SIG-M5 (cell line): ENCODE results near the gene ADARB1.

Experiments
- DNase-seq: peaks from one replicate; lab custom pipeline; 2025; lab: John Stamatoyannopoulos, UW

The ADARB1 gene

DNA sequence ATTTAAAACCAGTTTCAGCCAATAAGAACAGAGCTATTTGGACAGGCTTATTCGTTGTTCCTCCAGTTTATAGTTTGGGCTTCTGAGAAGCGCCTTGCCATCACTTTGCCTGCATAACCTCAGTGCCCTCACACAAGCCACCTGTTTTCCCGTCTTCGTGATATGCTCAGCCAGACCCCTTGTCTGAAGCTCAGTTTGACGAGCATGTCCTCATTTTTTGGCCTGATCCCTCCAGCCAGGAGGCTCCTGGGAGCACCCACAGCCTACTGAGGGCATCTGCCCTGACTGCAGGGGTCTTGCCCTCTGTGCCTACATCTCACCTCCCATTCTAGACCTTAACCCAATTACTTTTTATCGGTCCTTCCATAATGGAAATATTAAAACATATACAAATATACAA is 95.3 kb downstream of the ADARB1 start:
- DNase-seq: no peak

DNA sequence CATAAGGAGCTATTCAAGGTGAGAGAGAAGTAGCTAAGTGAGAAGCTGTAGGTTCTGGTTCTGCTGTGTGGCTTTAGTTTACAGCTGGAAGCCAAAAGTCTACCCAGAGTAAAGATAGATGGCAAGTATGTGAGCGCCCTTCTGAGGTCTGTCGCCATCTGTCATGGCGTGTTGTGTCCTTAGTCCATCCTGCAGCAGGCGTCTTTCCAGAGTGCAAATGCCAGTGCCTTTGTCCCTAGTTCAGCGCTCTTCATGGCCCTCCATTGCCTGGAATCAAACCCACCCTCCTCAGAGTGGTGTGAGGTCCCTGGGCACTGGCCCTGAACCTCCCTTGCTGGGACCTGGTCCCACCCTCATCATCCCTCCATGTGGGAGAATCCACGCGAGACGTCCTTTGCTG is 96.6 kb downstream of the ADARB1 start:
- DNase-seq: no peak

DNA sequence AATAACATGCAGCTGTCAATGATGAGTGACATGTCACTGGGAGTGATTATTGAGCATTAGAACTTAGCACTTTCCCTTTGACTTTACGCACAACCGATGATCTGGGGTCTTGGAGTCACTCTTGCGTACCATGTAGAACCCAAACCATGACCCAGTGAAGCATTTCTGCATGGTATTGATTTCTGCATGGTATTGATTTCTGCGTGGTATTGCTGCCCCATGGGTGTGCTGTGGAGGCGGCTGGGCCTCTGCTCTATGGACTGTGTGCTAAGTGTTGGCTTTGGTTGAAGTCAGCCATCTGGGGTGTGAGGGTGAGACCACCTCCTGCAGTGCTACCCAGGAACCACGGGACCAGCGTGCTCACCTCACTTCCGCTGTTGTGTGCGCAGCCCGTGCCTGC is 98.0 kb downstream of the ADARB1 start:
- no peak for DNase-seq

DNA sequence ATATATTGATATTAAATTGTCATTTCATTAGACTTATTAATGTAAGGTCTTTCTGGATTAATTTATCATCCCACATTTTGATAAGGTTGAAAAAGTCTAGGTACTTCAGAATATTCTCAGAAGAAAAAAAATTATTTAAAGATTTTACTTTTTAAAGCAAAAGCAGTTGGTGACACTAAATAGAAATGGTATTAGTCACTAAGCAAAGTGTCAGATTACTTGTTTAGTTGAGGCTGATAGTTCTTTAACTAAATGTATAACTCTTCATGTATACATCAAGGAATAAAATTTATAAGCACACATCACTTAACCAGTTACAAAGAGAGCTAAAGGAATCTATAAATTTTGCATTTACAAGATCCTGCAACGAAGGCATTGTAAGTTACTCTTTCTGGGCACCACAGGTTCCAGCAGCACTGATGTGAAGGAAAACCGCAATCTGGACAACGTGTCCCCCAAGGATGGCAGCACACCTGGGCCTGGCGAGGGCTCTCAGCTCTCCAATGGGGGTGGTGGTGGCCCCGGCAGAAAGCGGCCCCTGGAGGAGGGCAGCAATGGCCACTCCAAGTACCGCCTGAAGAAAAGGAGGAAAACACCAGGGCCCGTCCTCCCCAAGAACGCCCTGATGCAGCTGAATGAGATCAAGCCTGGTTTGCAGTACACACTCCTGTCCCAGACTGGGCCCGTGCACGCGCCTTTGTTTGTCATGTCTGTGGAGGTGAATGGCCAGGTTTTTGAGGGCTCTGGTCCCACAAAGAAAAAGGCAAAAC is 101.1 kb downstream of the ADARB1 start:
- no peak for DNase-seq

DNA sequence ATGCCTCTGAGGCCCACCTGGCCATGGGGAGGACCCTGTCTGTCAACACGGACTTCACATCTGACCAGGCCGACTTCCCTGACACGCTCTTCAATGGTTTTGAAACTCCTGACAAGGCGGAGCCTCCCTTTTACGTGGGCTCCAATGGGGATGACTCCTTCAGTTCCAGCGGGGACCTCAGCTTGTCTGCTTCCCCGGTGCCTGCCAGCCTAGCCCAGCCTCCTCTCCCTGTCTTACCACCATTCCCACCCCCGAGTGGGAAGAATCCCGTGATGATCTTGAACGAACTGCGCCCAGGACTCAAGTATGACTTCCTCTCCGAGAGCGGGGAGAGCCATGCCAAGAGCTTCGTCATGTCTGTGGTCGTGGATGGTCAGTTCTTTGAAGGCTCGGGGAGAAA is 101.8 kb downstream of the ADARB1 start:
- DNase-seq: no peak

DNA sequence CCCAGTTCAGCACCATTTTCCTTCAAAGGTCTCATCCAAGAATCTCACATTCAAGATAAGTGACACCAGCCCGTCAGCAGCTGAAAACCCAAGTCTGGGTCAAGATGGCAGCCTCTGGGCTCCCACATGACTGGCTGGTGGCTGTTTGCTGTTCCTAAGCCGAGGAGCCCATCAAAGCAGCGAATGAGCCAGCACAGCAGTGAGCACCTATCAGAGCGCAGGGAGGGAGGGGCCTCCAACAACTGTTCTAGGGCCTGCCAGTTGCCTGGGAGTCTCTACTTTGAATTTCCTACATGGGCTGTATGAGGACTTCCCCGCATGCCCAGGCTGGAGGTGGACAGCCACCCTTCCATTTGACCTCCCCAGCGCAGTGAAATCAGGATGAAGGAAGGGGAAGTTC is 102.7 kb downstream of the ADARB1 start:
- DNase-seq: no peak

DNA sequence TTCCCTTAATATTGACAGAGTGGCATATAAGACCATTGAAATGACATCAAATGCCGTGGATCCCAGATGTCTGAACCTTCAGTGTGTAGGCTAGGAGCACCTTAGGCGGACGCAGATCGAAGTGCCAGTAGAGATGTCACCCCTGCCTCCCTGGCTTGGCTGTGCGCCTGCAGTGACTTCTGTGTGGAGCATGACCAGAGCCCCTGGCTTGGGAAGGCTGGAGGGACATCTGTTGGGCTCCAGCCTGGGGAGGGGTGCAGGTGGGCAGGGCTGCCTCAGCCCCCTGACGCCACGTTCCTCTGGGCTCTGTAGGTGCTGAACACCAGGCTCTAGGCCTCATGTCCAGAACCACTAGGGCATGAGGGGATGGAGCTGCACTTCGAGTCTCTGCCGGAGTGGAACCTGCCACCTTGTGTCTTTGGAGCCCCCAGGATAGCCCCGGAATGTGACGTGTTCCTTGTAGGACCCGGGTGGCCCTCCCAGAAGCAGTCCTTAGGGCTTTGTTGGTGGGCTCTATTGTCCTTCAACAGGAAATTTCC is 103.8 kb downstream of the ADARB1 start:
- no peak for DNase-seq

DNA sequence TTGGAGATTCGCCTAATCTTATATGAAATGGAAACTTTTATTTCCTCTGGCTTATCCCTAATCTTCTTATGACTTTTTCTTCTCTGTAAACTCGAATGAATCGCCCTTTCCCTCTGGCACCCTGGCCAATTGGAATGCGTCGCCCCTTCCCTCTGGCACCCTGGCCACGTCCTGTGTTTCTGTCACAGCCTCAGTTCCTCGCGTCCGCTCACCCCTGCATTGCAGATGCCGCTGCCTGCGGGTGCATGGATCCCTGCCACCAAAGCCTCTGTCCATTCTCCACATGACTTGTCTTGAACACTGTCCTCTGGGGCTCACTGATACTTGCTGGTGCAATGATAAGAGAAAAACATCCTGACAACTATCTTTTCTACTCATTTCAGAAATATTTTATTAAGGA is 104.6 kb downstream of the ADARB1 start:
- no peak for DNase-seq

DNA sequence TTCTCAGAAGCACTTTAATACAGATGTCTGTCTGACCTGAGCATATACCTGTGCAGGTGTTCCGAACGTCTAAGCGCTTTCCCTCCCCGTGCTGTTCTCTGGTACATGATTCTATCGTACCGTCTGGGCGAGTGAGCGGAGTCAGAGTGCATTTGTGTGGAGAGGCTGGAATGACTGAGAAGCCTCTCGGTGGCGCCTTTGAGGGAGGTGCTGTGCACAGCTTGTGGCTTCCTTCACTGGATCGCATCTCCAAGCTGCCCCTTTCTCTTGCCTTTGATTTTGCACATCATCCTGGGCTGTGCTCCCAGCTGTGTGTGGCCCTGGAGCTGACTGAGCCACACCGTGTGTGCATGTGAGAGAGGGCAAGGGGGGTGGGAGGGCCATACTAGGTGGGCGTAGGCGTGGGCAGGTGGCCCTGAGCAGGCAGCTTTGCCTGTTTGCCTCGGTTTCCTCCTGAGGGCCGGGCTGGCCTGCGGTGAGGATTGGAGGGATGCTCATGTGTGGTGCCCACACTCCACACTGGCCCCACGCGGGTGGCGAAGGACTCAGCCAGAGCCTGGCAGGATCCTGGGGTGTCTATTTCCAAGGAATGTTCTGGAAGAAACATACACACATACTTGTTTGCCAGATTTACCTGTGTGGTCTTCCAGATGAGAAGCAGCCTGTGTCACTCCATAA is 105.3 kb downstream of the ADARB1 start:
- DNase-seq: no peak

DNA sequence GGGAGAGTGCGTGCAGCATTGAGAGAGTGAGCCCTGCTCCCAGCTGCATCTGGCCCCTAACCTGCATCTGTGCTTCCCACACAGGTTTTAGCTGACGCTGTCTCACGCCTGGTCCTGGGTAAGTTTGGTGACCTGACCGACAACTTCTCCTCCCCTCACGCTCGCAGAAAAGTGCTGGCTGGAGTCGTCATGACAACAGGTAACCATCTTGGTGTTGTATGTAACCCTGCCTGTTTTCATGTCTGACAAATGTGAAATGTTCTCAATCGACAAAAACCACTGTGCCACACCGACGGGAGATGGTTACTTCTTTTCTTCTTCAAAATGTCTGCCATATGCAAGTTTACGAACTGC is 105.8 kb downstream of the ADARB1 start:
- no peak for DNase-seq

DNA sequence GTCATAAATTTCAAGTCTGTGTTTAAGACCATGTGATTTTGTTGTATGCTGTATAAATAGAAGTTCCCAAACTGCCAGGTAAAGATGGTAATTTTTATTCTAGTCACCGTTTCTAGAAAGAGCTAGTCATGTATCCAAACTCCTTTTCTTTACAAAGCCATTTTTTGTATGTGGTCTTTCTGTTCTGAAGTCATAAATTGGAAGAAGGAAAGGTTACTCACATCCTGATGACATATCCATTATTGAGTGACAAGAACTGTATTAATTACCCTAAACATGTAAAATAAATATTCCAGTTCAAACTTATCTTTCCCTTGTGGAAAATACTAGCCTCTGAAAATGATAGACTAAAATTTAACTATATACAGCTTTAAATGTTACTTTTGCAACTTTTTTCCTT is 108.6 kb downstream of the ADARB1 start:
- DNase-seq: no peak

DNA sequence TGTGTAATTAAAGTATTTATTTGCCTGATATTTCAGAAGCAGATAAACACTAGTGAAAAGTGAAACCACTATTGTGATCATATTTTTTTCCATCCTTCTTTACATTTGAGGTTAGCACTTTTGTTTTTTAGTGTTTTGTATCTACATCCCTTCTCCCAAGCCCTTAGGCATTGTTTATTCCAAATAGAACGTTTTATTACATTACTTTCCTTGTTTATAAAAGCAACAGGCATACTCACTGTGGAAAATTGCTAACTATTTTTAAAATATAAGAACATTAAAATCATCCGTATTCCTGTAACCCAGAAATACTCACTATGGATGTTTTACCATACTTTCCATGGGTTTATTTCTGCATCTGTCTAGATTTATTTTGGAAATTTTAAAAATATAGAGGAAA is 109.5 kb downstream of the ADARB1 start:
- no peak for DNase-seq

DNA sequence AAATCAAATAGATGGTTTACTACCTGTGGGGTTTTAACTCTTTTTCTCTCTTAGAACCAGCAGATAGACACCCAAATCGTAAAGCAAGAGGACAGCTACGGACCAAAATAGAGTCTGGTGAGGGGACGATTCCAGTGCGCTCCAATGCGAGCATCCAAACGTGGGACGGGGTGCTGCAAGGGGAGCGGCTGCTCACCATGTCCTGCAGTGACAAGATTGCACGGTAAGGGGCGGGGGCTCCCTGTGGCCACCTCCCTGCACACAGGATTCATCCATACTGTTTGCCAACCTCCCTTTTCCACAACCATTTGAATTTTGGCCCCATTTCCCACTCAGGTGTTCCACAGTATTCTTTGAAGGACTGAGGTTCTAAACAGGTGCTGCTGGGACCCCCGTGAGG is 110.5 kb downstream of the ADARB1 start:
- no peak for DNase-seq

DNA sequence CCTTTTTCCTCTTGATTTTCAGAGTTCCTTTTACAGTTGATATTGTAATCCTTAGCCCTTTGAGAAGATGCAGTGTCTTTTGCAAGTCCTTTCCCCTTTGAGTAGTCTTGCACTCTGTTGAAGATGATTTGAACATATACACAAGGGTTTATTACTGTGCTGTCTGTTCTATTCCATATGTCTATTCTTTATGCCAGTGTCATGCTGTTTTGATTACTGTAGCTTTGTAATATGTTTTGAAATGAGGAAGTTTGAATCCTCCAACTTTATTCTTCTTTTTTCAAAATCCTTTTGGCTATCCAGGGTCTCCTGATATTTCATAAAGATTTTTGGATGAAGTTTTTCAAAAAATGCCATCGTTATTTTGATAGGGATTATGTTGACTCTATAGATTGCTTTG is 112.3 kb downstream of the ADARB1 start:
- no peak for DNase-seq

DNA sequence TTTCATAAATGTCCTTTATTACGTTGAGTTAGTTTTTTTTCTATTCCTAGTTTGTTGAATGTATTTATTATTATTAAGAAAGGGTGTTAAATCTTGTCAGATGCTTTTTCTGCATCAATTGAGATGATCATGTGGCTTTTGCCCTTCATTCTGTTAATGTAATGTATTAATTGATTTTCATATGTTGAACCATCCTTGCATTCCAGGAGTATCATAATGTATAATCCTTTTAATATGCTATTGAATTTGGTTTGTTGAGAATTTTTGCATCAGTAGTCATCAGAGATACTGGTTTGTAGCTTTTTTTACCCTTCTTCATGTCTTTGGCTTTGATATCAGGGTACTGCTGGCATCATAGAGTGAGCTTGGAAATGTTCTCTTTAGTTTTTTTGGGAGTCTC is 113.3 kb downstream of the ADARB1 start:
- no peak for DNase-seq

DNA sequence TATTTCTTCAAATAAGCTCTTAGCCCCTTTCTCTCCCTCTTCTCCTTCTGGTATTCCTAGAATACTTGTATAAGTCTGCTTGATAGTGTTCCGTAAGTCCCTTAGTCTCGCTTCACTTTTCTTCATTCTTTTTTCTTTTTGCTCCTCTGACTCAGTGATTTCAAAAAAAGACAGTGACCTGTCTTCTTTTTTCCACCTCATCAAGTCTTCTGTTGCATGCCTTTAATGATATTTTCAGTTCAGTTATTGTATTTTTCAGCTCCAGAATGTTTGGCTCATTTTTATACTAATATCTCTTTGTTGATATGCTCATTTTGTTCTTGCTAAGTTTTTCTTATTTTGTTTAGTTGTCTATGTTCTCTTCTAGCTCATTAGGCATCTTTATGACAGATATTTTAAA is 115.6 kb downstream of the ADARB1 start:
- DNase-seq: no peak

DNA sequence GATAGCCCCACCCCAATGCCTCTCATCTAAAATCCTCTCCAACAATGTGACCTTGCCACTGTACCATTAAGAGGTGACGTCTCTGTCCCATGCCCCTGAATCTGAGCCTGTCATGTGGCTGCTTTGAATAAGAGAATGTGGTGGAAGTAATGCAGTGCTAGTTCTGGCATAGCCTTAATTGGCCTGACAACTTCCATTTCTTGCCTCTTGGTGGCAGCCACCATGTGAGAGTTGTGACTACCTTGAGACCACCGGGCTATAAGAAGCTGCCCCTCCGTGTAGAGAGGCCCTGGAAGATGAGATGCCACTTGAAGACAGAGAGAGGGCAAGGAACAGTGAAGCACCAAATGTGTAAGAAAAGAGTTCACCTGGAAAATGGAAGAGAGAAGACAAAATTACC is 118.0 kb downstream of the ADARB1 start:
- DNase-seq: no peak

DNA sequence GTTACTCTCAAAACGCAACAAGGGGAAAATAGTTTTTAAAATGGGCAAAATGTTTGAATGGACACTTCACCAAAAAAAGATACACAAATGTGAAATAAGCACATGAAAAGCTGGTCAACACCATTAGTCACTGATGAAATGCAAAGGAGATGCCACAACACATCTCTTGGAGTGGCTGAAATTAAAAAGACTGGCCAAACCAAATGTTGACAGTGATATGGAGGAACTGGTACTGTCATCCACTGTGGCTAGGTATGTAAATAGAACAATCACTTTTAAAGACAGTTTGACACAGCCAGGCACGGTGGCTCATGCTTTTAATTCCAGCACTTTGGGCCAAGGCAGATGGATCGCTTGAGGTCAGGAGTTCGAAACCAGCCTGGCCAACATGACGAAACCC is 122.2 kb downstream of the ADARB1 start:
- no peak for DNase-seq

DNA sequence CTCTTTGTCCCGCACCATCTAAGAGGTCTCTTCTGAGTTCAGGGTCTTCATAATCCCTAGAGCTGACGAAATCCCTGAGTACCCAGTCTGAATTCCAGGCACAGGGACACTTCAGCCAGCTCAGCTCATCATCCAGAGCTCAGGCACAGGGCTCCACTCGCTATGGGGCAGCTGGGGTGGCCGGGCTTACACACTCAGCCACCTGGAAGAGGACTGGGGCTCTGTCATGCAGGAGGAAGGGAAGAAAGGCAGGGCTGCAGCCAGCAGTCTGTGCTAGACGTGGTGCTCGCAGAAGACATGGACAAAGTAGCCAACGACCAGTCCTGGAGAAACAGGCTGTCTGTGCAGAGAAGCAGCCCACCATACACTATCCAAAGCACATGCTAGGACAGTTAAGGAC is 124.8 kb downstream of the ADARB1 start:
- DNase-seq: no peak

DNA sequence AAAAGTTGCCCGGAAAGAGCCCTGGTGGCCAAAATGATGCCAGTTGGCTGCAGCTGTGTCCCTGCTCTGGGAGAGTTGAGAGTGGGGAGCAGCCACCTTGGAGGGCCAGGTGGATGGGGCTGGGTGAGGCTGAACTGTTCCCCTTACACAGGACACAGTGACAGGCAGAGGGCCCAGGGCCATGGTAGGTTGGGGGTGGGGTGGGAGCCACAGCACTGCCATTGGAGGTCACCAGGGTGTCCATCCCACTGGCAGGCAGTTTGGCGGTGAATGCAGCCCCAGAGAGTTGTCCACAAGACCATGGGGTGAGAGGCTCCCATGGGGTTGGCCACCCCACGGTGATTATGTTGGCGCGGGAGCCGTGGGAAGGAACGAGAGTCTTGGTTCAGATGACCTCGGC is 125.7 kb downstream of the ADARB1 start:
- no peak for DNase-seq

DNA sequence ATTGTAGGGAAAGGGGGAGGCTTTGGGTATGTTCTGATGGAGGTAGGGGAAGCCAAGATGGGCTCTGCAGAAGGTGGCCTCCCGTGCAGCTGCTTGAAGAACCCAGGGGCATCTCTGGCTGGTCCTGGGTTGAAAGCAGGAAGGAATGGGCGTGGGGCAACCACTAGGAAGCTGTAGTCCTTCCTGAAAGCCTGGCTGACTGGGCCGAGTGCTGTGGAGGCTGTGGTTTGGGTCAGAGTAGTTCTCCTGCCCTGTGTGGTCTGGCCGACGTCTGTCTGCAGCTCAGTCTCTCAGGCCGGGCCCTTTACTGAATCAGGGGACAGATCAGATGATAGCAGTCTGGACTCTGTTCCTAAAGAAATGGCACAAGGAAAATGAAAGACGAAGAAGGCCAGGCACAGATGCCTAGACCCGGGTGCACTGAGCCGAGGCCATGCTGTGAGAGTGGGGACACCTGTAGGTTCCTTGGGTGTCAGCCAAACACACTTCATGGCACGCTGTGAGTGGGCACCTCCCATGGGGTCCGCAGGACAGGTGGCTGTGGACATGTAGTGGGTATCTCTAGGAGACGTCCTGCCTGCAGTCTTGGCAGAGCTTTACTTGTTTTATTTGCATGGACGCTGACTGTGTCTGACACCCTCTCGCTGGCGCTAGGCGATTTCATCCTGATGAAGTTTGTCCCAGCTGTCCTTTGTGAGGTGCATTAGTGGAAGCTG is 126.4 kb downstream of the ADARB1 start:
- no peak for DNase-seq

DNA sequence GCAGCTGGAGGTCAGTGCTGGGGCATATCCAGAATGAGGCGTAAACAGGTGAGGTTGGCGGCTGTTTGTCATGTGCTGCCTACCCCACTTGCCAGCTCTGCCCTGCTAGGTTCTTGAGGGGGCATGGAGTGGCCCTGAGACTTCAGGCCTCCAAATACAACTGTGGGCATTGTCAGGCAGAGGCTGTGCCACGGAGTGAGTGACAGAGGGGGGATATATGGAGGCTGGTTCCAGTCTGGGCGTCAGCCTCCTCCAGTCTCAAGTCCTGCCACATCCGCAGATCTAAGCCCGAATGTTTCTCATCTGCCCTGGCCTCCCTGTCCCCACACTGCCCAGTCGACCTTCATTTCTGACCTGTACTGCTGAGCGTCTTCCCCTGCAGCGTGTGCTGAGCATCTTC is 128.0 kb downstream of the ADARB1 start:
- no peak for DNase-seq

DNA sequence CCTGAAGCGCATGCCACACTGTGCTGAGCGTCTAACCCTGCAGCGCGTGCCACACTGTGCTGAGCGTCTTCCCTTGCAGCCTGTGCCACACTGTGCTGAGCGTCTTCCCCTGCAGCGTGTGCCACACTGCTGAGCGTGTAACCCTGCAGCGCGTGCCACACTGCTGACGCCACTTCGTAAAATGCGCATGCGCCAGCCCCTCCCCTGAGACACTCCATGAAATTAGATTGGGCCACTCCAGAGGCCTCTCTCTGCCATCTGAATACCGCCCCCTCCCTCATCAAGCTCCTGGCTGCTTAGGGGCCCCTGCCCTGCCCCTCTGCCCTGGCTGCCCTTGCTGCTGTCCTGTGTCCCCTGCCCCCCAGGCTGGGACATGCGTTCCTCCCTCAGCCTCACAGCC is 128.5 kb downstream of the ADARB1 start:
- DNase-seq: no peak
